Neuron (in vitro differentiated cells): ENCODE measurements around the gene EIF4E2.

ENCODE experiments used
- H2AFZ ChIP-seq: one replicate; pipeline ENCODE4 v1.6.1; 2013; ENCODE audit warnings: low read depth, mild to moderate bottlenecking, inconsistent platforms, low read length, moderate library complexity
- H3K27me3 ChIP-seq: one replicate; pipeline ENCODE4 v1.6.1; 2013; ENCODE audit warnings: low read length; ENCODE audit not compliant: insufficient read depth
- H3K36me3 ChIP-seq: one replicate; pipeline ENCODE4 v1.6.1; 2013; ENCODE audit warnings: low read length; ENCODE audit not compliant: insufficient read depth
- H3K4me1 ChIP-seq: one replicate; pipeline ENCODE4 v1.6.1; 2013; ENCODE audit warnings: low read length; ENCODE audit not compliant: insufficient read depth
- H3K4me3 ChIP-seq: 2 replicates; pipeline ENCODE4 v1.5.1; 2013; ENCODE audit warnings: mild to moderate bottlenecking, low read length, moderate library complexity
- H3K9me3 ChIP-seq: one replicate; pipeline ENCODE4 v1.6.1; 2013; ENCODE audit warnings: low read length

Gene EIF4E2, protein sequence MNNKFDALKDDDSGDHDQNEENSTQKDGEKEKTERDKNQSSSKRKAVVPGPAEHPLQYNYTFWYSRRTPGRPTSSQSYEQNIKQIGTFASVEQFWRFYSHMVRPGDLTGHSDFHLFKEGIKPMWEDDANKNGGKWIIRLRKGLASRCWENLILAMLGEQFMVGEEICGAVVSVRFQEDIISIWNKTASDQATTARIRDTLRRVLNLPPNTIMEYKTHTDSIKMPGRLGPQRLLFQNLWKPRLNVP

GRCh38 chr2:232550354-232551249, at the start of gene EIF4E2, which contains the start of gene TIGD1:
TSS of gene EIF4E2 (plus strand) at chr2:232550689. CDS start at chr2:232550725, 36 bp downstream.
TSS of gene TIGD1 (minus strand) at chr2:232550557. CDS start at chr2:232549882, 675 bp downstream.
- Histone ChIP-seq H3K27me3 (no peaks in the 10 kb centered on the region), H3K36me3 (peaks cover 38% of the 10 kb centered on the region), H2AFZ (peak within 1 kb of the TSS; percentile 87), H3K4me3 (peak within 1 kb of the TSS; percentile 87), H3K9me3 (peaks cover 21% of the 10 kb centered on the region), H3K4me1 (peaks cover 9% of the 10 kb centered on the region)

- Histone ChIP-seq H3K4me1 (peaks cover 32% of the 10 kb centered on the region), H3K9me3 (no peaks in the 10 kb centered on the region), H3K36me3 (no peaks in the 10 kb centered on the region), H3K27me3 (peaks cover 67% of the 10 kb centered on the region), H3K4me3 (no peak overlapping the region), H2AFZ (no peak overlapping the region)
Observed at GRCh38 chr2:232501331-232501771, 49.1 kb upstream of the EIF4E2 start.

- Histone ChIP-seq H3K9me3 (no peaks in the 10 kb centered on the region), H3K4me1 (peaks cover 37% of the 10 kb centered on the region), H3K36me3 (no peaks in the 10 kb centered on the region), H3K27me3 (peaks cover 72% of the 10 kb centered on the region), H3K4me3 (no peak overlapping the region), H2AFZ (no peak overlapping the region)
Observed at GRCh38 chr2:232501794-232502390, 48.6 kb upstream of the EIF4E2 start.

DNA sequence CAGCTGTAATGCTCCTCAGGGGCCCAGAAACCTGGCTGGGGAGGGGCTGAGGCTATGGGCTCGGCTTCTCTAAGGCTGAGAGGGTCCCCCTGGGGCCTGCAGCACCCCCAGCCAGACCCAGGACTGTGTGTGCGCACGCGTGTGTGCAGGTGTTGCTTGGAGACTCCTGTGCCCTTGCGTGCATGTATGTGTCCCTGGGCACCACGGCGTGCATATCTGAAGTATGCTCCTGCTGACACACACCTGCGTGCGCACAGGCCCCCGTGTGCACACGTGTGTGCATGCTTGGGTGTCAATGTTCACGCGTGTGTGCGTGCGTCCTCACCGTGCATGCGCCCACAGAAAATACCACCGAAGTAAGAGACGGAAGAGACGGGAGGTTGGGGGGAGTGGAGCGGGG, 48.0 kb upstream of the EIF4E2 start:
- Histone ChIP-seq H3K4me1 (peaks cover 39% of the 10 kb centered on the region), H3K36me3 (no peaks in the 10 kb centered on the region), H3K4me3 (peak overlapping the region; percentile 33), H2AFZ (no peak overlapping the region), H3K9me3 (no peaks in the 10 kb centered on the region), H3K27me3 (peaks cover 76% of the 10 kb centered on the region)

- peaks cover 39% of the 10 kb centered on the region for H3K4me1 ChIP-seq
- H3K4me3 ChIP-seq: peak overlapping the region; percentile 37
- H3K36me3 ChIP-seq: no peaks in the 10 kb centered on the region
- no peaks in the 10 kb centered on the region for H3K9me3 ChIP-seq
- peak overlapping the region; percentile 55 for H2AFZ ChIP-seq
- peaks cover 73% of the 10 kb centered on the region for H3K27me3 ChIP-seq
Observed at GRCh38 chr2:232502911-232503808, 47.3 kb upstream of the EIF4E2 start.

DNA sequence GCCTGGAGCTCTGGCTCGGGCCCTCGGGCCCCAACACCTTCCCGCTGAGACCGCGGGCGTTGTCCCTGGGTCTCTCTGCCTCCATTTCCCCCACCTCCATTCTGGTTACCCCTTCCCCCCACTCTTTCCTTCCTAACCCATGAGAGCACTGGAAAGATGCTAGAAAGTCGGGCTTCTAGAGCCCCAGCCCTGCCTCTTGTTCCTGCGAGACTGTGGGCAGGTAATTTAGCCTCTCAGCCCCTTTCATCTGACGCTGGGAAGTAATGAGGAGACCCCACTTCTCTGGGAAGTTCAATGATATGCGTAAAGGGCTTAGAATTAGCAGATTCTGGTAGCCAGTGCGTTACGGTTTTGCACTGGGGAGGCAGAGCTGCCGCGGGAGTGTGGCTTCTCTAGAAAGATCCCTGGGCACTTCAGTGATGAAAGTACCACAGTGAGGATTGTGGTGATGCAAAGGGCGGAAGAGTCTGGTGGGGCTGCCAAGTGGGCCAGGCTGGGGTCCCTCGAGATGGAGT, 46.6 kb upstream of the EIF4E2 start:
- peaks cover 66% of the 10 kb centered on the region for H3K27me3 ChIP-seq
- peaks cover 39% of the 10 kb centered on the region for H3K4me1 ChIP-seq
- H3K4me3 ChIP-seq: peak overlapping the region; percentile 37
- H3K36me3 ChIP-seq: no peaks in the 10 kb centered on the region
- H2AFZ ChIP-seq: peak overlapping the region; percentile 55
- H3K9me3 ChIP-seq: no peaks in the 10 kb centered on the region

- Histone ChIP-seq H3K4me1 (peaks cover 39% of the 10 kb centered on the region), H3K27me3 (peaks cover 60% of the 10 kb centered on the region), H3K4me3 (no peak overlapping the region), H3K9me3 (no peaks in the 10 kb centered on the region), H2AFZ (no peak overlapping the region), H3K36me3 (no peaks in the 10 kb centered on the region)
Observed at GRCh38 chr2:232504438-232504837, 46.1 kb upstream of the EIF4E2 start.

- H3K4me3 ChIP-seq: peak overlapping the region; percentile 5
- no peaks in the 10 kb centered on the region for H3K36me3 ChIP-seq
- peaks cover 39% of the 10 kb centered on the region for H3K4me1 ChIP-seq
- no peaks in the 10 kb centered on the region for H3K9me3 ChIP-seq
- H2AFZ ChIP-seq: peak overlapping the region; percentile 55
- peaks cover 48% of the 10 kb centered on the region for H3K27me3 ChIP-seq
Observed at GRCh38 chr2:232505856-232506255, 44.6 kb upstream of the EIF4E2 start.

DNA sequence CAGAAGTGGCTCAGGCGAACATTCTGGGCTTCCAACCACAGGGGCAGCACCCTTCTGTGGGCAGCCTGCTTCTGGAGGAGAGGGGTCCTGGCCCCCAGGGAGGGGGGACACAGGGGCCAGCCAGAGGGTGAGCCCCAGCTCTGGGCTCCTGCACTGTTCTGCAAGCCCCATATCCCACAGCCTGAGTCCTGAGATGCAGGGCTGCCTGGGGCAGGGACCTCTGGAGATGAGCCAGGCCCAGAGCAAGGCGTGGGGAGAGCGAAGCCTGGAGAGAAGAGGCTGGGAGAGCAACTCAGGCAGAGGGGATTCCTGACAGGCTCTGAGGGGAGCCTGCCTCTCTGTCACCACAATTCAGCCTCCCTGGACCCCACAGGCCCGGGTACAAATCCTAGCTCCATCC, 43.8 kb upstream of the EIF4E2 start:
- peak overlapping the region; percentile 55 for H2AFZ ChIP-seq
- H3K9me3 ChIP-seq: no peaks in the 10 kb centered on the region
- no peaks in the 10 kb centered on the region for H3K36me3 ChIP-seq
- H3K4me3 ChIP-seq: no peak overlapping the region
- H3K4me1 ChIP-seq: peaks cover 39% of the 10 kb centered on the region
- peaks cover 48% of the 10 kb centered on the region for H3K27me3 ChIP-seq

GRCh38 chr2:232508251-232508650, 42.2 kb upstream of the EIF4E2 start:
- H2AFZ ChIP-seq: no peak overlapping the region
- no peaks in the 10 kb centered on the region for H3K36me3 ChIP-seq
- H3K27me3 ChIP-seq: peaks cover 43% of the 10 kb centered on the region
- H3K4me3 ChIP-seq: no peak overlapping the region
- no peaks in the 10 kb centered on the region for H3K9me3 ChIP-seq
- peaks cover 26% of the 10 kb centered on the region for H3K4me1 ChIP-seq

DNA sequence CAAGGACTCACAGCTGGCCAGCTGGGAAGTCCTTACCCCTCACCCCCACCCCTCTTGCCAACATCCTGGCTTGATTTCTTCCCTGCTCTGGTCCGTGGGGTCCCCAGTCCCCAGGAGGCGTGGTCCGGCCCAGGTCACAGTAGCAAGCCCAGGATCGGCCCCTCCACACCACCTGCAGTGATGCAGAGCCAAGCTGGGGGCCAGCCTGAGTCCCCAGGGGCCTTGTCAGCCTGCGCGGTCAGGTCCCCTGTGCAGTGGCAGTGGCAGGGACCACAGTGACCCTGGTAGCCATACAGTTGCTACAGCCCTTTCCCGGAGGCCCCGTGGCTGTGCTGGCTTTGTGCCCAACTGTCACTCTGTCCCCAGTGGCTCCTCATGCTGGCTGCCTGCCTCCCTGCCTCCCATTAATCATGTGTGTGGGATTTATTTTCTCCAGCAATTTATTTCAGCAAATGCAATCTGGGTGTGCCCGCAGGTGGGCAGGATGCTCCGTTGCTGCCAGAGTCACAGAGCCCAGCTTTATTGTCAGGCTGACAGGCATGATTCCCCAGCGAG, 39.1 kb upstream of the EIF4E2 start:
- Histone ChIP-seq H2AFZ (no peak overlapping the region), H3K9me3 (no peaks in the 10 kb centered on the region), H3K36me3 (no peaks in the 10 kb centered on the region), H3K4me3 (no peak overlapping the region), H3K4me1 (peaks cover 9% of the 10 kb centered on the region), H3K27me3 (peaks cover 33% of the 10 kb centered on the region)

- H3K4me3 ChIP-seq: no peak overlapping the region
- H3K36me3 ChIP-seq: no peaks in the 10 kb centered on the region
- peaks cover 29% of the 10 kb centered on the region for H3K27me3 ChIP-seq
- no peaks in the 10 kb centered on the region for H3K9me3 ChIP-seq
- H2AFZ ChIP-seq: no peak overlapping the region
- H3K4me1 ChIP-seq: peaks cover 2% of the 10 kb centered on the region
Observed at GRCh38 chr2:232512602-232513001, 37.9 kb upstream of the EIF4E2 start.
